M059J (cell line): ENCODE measurements around the gene DENND2C. TPM values are rescaled to one million over a fixed set of nuclear protein-coding genes. Genes with fewer than 3 reads are reported as not detected.
A peak's percentile ranks its signal among the peaks of the same experiment; 100 is the strongest.

Experiments
- DNase-seq: peaks from one replicate; pipeline ENCODE4 v3.0.0-alpha.2; 2012; ENCODE audit warnings: low read depth
- total RNA-seq: library from RNA; depleted of rRNA; stranded (reverse); fragments of >200 nt; shearing (Covaris generic); gene quantifications from 2 replicates; pipeline ENCODE4 v1.2.3, GENCODE V29; 2014

Gene DENND2C
- total RNA-seq, 1 experiment from 2014 or later = 0.84 TPM

GRCh38 chr1:114685851-114686250 lies 16.0 kb upstream of the DENND2C start:
- no peak for DNase-seq

- no peak for DNase-seq
Observed at GRCh38 chr1:114677691-114678090, 7.8 kb upstream of the DENND2C start.

GRCh38 chr1:114676115-114676514 lies 6.3 kb upstream of the DENND2C start:
- no peak for DNase-seq

DNA sequence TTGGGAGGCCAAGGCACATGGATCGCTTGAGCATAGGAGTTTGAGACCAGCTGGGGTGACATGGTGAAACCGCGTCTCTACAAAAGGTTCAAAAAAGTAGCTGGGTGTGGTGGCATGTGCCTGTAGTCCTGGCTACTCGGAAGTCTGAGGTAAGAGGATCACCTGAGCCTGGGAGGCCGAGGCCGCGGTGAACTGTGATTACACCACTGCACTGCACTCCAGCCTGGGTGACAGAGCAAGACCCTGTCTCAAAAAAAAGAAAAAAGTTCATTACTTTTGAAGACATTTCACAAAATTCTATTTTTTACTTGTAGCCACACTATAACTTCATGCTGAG lies 2.1 kb upstream of the DENND2C start:
- DNase-seq = no peak

DNA sequence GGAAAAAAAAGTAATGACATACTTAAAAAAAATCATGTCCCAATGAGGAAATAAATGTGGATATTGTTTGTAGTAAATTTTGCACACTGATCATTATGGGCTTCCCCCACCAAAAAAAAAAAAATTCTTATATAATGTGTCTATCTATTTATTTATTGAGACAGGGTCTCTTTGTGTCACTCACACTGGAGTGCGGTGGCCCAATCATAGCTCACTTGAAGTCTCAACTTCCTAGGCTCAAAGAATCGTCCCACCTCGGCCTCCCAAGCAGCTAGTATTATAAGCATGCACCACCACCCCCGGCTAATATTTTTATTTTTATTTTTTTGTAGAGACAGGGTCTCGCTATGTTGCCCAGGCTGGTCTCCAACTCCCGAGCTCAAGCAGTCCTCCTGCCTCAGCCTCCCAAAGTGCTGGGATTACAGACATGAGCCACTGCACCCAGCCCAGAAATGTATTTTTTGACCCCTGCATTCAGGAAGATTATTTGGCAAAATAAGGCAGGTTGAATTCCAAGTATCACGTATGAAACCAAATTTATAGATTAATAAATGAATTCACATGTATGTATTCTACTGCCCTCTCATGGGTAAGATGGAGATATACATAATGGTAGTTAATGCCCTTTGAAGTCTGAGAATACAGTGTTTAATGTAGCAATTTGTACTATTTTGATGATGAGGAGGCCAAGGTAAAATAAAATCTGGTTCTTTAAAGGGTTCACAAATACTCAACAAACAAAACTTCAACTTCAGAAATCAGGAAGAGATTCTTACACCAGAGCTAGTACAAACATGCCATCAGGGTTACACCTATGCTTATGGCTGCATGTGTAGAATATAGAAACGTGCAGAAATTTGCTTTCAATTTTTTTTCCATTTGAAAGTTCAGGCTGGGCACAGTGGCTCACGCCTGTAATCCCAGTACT lies 1.4 kb upstream of the DENND2C start:
- DNase-seq = no peak

GRCh38 chr1:114670083-114671010 lies 498 bp upstream of the DENND2C start:
- DNase-seq = peak; percentile 82

GRCh38 chr1:114668784-114669561 lies 876 bp downstream of the DENND2C start:
- peak; percentile 34 for DNase-seq

GRCh38 chr1:114668373-114668772 lies 1.5 kb downstream of the DENND2C start:
- DNase-seq = no peak

DNA sequence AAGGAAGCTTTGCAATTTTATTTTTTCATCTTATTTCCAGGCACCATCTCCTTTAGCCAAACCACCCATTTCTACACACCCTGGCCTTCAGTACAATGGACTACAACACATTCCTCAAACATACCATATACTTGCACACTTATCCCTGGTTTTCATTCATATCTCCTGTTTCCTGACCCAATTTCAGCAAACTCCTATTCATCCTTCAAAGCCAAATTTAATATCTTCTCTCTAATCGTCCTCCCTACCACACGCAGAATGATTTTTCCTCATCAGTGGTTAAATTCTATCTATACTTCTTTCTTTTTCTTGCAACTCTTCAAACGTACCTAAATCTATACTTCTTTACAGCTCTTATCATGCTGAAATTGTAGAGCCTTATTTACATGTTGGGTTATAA lies 2.9 kb downstream of the DENND2C start:
- no peak for DNase-seq

- DNase-seq = no peak
Observed at GRCh38 chr1:114660238-114660637, 9.6 kb downstream of the DENND2C start.

DNA sequence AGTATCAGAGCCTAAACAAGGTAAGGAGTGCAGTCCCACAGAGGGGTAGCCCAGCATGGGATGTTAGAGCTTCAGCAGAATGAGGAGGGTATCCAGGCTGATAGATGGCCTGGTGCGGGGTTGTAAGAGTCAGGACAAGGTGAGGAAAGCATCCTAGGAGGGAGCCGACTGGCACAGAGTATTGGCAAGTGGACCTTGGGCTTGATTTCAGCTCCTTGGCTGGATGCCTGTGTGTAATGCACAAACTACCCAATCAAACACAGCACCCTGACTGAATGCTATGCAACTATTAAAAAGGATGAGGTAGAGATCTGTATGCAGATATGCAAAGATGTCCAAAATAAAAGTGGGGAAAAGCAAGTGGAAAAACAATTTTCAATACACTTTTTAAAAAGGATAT lies 18.0 kb downstream of the DENND2C start:
- DNase-seq = no peak

GRCh38 chr1:114648503-114648902 lies 21.3 kb downstream of the DENND2C start:
- peak; percentile 9 for DNase-seq

DNA sequence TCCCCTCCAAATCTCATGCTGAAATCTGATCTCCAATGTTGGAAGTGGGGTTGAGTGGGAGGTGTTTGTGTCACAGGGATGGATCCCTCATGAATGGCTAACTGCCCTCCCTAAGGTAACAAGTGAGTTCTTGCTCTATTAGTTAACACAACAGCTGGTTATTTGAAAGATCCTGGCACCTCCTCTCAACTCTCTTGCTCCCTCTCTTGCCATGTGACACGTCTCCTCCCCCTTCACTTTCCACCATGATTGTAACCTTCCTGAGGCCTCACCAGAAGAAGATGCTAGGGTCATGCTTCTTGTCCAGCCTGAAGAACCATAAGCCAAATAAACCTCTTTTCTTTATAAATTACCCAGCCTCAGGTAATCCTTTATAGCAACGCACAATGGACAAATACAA lies 28.5 kb downstream of the DENND2C start:
- DNase-seq = no peak

GRCh38 chr1:114638910-114639309 lies 30.9 kb downstream of the DENND2C start:
- no peak for DNase-seq

DNA sequence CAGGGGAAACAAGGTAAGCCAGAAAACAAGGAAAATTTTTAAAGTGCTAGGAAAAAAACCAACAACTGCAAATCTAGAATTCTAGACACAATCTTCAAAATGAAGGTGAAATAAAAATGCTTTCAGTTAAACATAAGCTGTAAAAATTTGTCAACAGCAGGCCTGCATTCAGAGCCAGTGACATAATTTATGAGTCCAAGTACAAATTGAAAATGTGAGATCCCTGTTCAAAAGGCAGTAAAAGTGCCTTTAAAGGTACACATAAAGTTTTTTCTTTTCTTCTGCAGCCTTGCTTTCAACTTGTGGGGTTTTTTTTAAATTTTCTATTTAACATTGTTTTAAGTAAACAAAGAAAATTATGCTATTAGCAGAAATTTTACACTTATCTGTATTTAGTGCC lies 37.4 kb downstream of the DENND2C start:
- no peak for DNase-seq

DNA sequence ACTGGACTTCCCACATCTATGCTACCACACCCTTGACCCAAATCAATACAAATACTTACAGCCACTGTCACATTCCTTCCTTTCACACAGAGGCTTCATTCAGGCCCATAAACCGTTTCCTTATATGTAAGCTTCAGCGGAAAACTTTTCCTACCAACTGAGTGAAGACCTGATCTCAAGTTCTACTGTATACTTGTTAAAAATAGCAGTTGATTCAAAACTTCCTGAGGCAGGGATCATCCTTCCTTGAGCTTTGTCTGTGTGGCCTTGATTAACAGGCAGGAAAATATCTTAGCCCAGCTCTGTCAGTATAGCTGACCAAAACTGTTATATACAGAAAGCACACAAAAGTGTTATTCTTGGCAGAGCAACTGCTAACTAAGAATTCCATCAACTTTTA lies 42.7 kb downstream of the DENND2C start:
- DNase-seq = no peak

DNA sequence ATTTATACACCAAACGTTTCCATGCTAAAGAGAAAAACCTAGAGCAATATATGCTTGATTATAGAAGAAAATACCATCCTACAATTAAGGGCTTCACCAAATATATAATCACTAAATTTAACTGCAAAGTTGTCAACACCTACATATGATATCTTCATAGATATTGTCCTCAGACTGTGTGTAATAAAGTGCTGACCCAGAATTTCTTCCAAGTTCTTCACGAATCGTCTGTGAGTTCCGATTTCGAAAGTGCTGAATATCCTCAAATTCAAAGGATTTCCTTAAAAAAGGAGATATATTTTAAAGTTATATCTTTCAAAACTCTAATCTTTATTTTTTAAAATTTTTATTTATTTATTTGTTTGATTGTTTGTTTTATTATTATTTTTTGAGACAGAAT lies 46.5 kb downstream of the DENND2C start:
- DNase-seq = no peak

DNA sequence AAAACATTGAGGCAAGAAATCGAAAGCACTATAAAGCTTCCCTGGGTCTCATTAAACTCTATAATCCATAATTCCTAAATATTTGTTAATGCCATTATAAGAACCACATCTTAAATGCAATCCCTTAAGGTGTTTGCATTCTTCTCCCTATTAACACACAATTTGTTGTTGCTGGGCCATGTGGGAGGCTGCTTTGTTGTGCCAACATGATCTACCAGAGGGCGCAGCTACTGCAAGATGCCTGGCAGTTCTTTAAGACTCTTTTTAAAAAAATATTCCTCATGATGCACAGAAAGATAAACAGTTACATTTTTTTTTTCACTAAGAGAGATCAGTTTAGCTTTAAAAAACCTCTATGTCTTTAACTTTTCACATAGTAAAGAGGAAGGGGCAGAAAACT lies 49.4 kb downstream of the DENND2C start:
- DNase-seq = no peak

GRCh38 chr1:114618606-114619005 lies 51.2 kb downstream of the DENND2C start:
- no peak for DNase-seq

DNA sequence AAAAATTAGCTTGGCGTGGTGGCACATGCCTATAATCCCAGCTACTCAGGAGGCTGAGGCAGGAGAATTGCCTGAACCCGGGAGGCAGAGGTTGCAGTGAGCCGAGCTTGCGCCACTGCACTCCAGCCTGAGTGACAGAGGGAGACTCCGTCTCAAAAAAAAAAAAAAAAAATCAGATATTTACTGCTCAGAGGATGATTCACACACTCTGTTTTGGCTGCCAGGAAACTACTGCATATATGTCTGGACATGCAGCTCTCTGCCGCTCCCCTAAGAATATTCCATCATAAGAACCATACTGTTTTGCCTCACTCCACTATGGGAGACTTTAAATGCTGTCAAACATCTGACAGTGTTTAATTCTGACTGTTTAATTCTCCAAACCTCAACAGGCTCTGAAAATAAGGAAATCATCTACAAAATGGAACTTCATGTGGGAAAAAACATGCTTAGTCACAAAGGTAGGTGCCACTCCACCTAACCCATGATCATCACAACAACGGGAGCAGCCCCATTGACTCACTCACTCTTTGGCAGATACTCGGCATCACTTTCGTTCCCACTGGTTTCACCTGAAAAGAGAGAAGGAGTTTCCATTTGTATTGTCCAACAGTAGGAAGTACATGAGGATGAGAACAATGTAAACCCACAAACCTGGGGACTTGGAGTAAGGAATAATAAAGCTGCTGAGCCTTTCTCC lies 59.2 kb downstream of the DENND2C start:
- DNase-seq = peak; percentile 9

- DNase-seq = no peak
Observed at GRCh38 chr1:114609826-114610225, 60.0 kb downstream of the DENND2C start.
